ENCODE measurements around the gene SPON1.

- TF ChIP-seq CTCF (IDR thresholded peaks at IDR 0.05) (no peak), REST (IDR thresholded peaks at IDR 0.05; ENCODE audit: insufficient read depth in 1 of 2, low read depth in 2 of 2, low read length in 1 of 2) (no peak), SIN3A (IDR thresholded peaks at IDR 0.05; ENCODE audit: borderline replicate concordance, insufficient read depth, low read depth, low read length) (no peak)
These were observed 7.9 kb upstream of the SPON1 start for GRCh38 chr11:13954591-13954990.
